OCI-LY1 (cell line): ENCODE results near the gene MAD1L1.

Experiments used
- EZH2 ChIP-seq: fragments of 200-600 bp; sonication (generic), shearing (Covaris generic); IDR thresholded peaks from 2 replicates; pipeline ENCODE4 v1.8.0; 2017; ENCODE audit warnings: borderline replicate concordance, mixed run types, mild to moderate bottlenecking, antibody characterized with exemption, low read length, moderate library complexity, mixed read lengths
- TF ChIP-seq, protein P1 (sequence below): fragments of 200-600 bp; sonication (generic), shearing (Covaris generic); IDR thresholded peaks from 2 replicates; pipeline ENCODE4 v1.5.1; 2017; ENCODE audit warnings: mild to moderate bottlenecking, antibody characterized with exemption, low read length, moderate library complexity, mixed read lengths

DNA sequence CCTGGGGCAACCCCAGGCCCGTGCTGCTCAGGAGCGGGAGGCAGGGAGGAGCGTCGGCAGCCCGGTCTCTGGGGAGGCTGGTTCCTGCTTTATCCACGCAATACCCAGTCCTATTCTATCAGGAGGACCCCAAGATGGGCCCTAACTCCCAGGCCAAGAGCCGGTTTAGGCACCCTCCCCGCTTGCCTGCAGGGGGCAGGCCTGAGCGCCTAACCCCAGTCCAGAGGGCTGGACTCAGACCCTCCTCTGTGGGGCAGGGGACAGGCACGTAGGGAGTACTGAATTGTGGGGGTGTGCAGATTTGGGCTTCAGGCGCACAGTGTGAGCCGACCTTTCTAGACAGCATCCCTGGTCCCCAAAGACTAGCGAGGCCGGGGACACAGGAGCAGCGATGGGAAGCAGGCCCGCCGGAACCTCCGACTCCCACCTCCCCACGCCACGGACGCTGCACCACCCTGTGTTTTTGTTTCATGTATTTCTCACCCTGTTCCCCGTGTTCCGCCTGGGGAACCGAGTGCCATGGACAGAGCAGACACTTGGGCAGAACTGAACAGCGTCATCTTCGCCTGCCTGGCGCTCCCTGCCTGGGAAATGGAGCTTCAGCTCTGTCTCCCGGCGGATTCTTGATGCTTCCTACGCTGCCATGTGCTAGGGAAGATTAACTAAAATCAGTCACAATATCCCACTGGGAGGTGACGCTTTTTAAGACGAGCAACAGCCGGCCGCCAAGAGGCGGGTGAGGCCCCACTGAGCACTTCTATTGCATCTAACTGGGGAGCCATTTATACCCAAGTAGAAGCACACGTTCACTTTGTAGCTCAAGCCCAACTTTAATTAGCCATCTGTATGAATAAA, 14.6 kb upstream of the MAD1L1 start:
- TF ChIP-seq, protein P1, sequence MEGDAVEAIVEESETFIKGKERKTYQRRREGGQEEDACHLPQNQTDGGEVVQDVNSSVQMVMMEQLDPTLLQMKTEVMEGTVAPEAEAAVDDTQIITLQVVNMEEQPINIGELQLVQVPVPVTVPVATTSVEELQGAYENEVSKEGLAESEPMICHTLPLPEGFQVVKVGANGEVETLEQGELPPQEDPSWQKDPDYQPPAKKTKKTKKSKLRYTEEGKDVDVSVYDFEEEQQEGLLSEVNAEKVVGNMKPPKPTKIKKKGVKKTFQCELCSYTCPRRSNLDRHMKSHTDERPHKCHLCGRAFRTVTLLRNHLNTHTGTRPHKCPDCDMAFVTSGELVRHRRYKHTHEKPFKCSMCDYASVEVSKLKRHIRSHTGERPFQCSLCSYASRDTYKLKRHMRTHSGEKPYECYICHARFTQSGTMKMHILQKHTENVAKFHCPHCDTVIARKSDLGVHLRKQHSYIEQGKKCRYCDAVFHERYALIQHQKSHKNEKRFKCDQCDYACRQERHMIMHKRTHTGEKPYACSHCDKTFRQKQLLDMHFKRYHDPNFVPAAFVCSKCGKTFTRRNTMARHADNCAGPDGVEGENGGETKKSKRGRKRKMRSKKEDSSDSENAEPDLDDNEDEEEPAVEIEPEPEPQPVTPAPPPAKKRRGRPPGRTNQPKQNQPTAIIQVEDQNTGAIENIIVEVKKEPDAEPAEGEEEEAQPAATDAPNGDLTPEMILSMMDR: peak; percentile 81
- TF ChIP-seq EZH2: no peak
